ENCODE measurements around the gene PAX2. TPM values are rescaled to one million over a fixed set of nuclear protein-coding genes. Genes with fewer than 3 reads are reported as not detected.

PAX2 gene
- total RNA-seq, 1 experiment from 2014 or later, result not detected

DNA sequence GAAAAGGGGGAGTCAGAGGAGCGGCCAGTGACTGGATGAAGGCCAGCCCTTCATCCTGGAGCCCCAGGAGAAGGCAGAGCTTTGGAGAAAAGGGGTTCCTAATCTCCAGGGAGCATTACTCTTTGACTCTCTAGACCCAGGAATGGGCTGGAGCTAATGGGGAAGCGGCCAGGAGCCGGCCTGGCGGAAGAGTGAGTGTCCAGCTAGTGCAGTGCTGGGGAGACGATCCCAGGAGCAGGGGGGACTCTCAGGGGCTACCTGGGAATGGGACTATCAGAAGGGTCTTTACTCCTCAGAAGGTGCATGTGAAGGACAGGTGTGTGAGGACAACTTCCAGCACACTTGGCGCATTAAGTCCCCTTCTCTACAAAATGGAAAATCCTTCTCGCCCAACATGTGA lies 2.4 kb upstream of the PAX2 start:
- Mint-ChIP-seq H3K9me3 (peaks cover 0 to 9% of the 10 kb centered on the region in 2 experiments; a peak in 3 of 5 replicates), H3K27me3 (ENCODE audit: low read depth) (peaks cover 100% of the 10 kb centered on the region), H3K27ac (no peak overlapping the region), H3K4me1 (peaks cover 29 to 73% of the 10 kb centered on the region in 2 experiments), H3K36me3 (ENCODE audit: insufficient read depth in 1 of 3, low read depth in 3 of 3) (no peaks in the 10 kb centered on the region), H3K4me3 (no peak overlapping the region)
- no peak for DNase-seq
- no CpG with 5 or more reads among the region's 7 CpGs for WGBS (ENCODE audit: extremely low coverage, insufficient read length, low lambda C conversion rate)
- Histone ChIP-seq H2AK5ac (ENCODE audit: insufficient read length, low read length) (no peak overlapping the region), H3K4ac (ENCODE audit: low read depth, low read length) (no peak overlapping the region), H4K8ac (replicated peaks; ENCODE audit: insufficient read length, low read depth, low read length) (no peak overlapping the region), H3T11ph (ENCODE audit: low read length) (no peak overlapping the region), H3K79me1 (ENCODE audit: insufficient read depth, low read depth, low read length, poor library complexity, severe bottlenecking) (no peaks in the 10 kb centered on the region), H2BK12ac (ENCODE audit: insufficient read length, low read depth, low read length) (no peak overlapping the region), H3K4me2 (ENCODE audit: insufficient read depth, insufficient read length, low read length) (no peak overlapping the region), H4K5ac (ENCODE audit: insufficient read length, low read depth, low read length) (no peak overlapping the region), H3K27me3 (ENCODE audit: insufficient read depth, low read length) (peaks cover 85% of the 10 kb centered on the region), H3K14ac (ENCODE audit: insufficient read depth, low read length) (no peak overlapping the region), H2BK15ac (ENCODE audit: low read depth, low read length) (no peak overlapping the region), H2BK20ac (ENCODE audit: low read depth, low read length, poor library complexity, severe bottlenecking) (no peak overlapping the region), H3K23ac (ENCODE audit: insufficient read length, low read depth, low read length) (no peak overlapping the region), H3K27ac (ENCODE audit: insufficient read length, low read depth, low read length) (no peak overlapping the region), H2AFZ (ENCODE audit: low read length) (no peak overlapping the region), H3K9ac (ENCODE audit: extremely low read depth, insufficient read length, low read length) (no peak overlapping the region), H3K18ac (ENCODE audit: insufficient read length, low read depth, low read length) (no peak overlapping the region), H3K56ac (ENCODE audit: insufficient read length, low read depth, low read length) (no peak overlapping the region), H4K20me1 (ENCODE audit: control insufficient read depth, insufficient read depth, insufficient read length) (no peaks in the 10 kb centered on the region), H3K4me1 (ENCODE audit: insufficient read depth, low read length) (no peaks in the 10 kb centered on the region), H2BK120ac (ENCODE audit: low read depth, low read length, poor library complexity, severe bottlenecking) (no peak overlapping the region), H3K79me2 (ENCODE audit: insufficient read depth, low read length) (no peaks in the 10 kb centered on the region), H3K23me2 (ENCODE audit: insufficient read length, low read depth, low read length, poor library complexity, severe bottlenecking) (peaks cover 8% of the 10 kb centered on the region), H2BK5ac (ENCODE audit: insufficient read length, low read length) (no peak overlapping the region), H3K9me3 (ENCODE audit: control insufficient read depth, low read depth, low read length) (no peaks in the 10 kb centered on the region), H4K91ac (ENCODE audit: insufficient read length, low read depth, low read length) (no peak overlapping the region)
- TF ChIP-seq, protein P1, sequence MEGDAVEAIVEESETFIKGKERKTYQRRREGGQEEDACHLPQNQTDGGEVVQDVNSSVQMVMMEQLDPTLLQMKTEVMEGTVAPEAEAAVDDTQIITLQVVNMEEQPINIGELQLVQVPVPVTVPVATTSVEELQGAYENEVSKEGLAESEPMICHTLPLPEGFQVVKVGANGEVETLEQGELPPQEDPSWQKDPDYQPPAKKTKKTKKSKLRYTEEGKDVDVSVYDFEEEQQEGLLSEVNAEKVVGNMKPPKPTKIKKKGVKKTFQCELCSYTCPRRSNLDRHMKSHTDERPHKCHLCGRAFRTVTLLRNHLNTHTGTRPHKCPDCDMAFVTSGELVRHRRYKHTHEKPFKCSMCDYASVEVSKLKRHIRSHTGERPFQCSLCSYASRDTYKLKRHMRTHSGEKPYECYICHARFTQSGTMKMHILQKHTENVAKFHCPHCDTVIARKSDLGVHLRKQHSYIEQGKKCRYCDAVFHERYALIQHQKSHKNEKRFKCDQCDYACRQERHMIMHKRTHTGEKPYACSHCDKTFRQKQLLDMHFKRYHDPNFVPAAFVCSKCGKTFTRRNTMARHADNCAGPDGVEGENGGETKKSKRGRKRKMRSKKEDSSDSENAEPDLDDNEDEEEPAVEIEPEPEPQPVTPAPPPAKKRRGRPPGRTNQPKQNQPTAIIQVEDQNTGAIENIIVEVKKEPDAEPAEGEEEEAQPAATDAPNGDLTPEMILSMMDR (conservative IDR thresholded peaks at IDR 0.05), result no peak
